HepG2 (cell line): ENCODE results near the gene HTR1D. TPM values are rescaled to one million over a fixed set of nuclear protein-coding genes. Genes with fewer than 3 reads are reported as not detected.

ENCODE experiments used
- ATAC-seq: fragments of 200-7000 bp; cut with Tn5 transposase; 3 replicates; pipeline ENCODE4 v1.9.1; 2020; ENCODE audit warnings: mild to moderate bottlenecking, moderate library complexity
- BruUV-seq: library from RNA; stranded (reverse); fragments of 400-500 nt; replicated peaks from 2 replicates; lab custom pipeline; 2021; lab: Mats Ljungman, UMichigan
- CTCF ChIA-PET: fragments of 300-600 bp; formaldehyde crosslinking; extraction: SDS; loops from one replicate; lab custom pipeline; 2021; ENCODE audit warnings: low total read pairs, inconsistent platforms, low intra/inter-chr PET ratio; lab: Yijun Ruan, JAX
- POLR2A ChIA-PET: fragments of 350-600 bp; sonication (Branson Sonifier 250); formaldehyde crosslinking; loops from one replicate; lab custom pipeline; 2020; ENCODE audit warnings: antibody characterized with exemption, inconsistent platforms; lab: Yijun Ruan, JAX
- DNase-seq: peaks from one replicate; pipeline ENCODE4 v3.0.0-alpha.2; 2015; ENCODE audit warnings: low spot score
- FAIRE-seq: peaks from 3 replicates; lab custom pipeline; 2011; peaks lifted over from hg19 to GRCh38; lab: Jason Lieb, UNC
- H2AFZ ChIP-seq: one replicate; pipeline ENCODE4 v1.6.1; 2011; ENCODE audit warnings: low read length, inconsistent platforms
- H3K27ac ChIP-seq: fragments of 300-600 bp; 3 replicates; pipeline ENCODE4 v1.8.0; 2011; ENCODE audit warnings: mixed run types, mild to moderate bottlenecking, mixed read lengths, low read length, inconsistent platforms; ENCODE audit not compliant: insufficient read depth; ENCODE audit errors: extremely low read length
- H3K27me3 ChIP-seq, 2 experiments: fragments of 200-600 bp in 1 of 2; 2 replicates in 1 of 2; 3 replicates in 1 of 2; pipeline versions ENCODE4 v1.6.0 to v1.8.0; 2011; ENCODE audit warnings: low read length in 2 of 2, mild to moderate bottlenecking in 2 of 2, moderate library complexity in 2 of 2, inconsistent platforms in 1 of 2; ENCODE audit not compliant: insufficient read depth in 2 of 2, control insufficient read depth in 1 of 2
- H3K36me3 ChIP-seq, 2 experiments: fragments of 200-600 bp in 1 of 2; replicated peaks in 1 of 2; 2 replicates in 1 of 2; 3 replicates in 1 of 2; pipeline versions ENCODE4 v1.5.1 to v1.8.0; 2011; ENCODE audit warnings: low read length in 2 of 2, inconsistent platforms in 1 of 2; ENCODE audit not compliant: insufficient read depth in 2 of 2, control insufficient read depth in 1 of 2
- H3K4me1 ChIP-seq: 2 replicates; pipeline ENCODE4 v1.5.1; 2012; ENCODE audit warnings: low read length, inconsistent platforms; ENCODE audit not compliant: insufficient read depth
- H3K4me2 ChIP-seq: 2 replicates; pipeline ENCODE4 v1.6.0; 2011; ENCODE audit warnings: low read depth, low read length, inconsistent platforms
- H3K4me3 ChIP-seq, 3 experiments: fragments of 200-600 bp in 1 of 3; sonication (generic), shearing (Covaris generic) in 1 of 3; replicated peaks in 1 of 3; 2 replicates each; pipeline ENCODE4 v1.5.1; 2011 to 2016; ENCODE audit warnings: low read length in 3 of 3, inconsistent platforms in 2 of 3, low read depth in 2 of 3, mild to moderate bottlenecking in 2 of 3, control low read depth in 1 of 3, mixed read lengths in 1 of 3; ENCODE audit not compliant: insufficient read depth in 1 of 3
- H3K79me2 ChIP-seq: one replicate; pipeline ENCODE4 v1.6.1; 2011; ENCODE audit warnings: low read length, inconsistent platforms; ENCODE audit not compliant: insufficient read depth
- H3K9ac ChIP-seq: 2 replicates; pipeline ENCODE4 v1.6.0; 2011; ENCODE audit warnings: mild to moderate bottlenecking, low read depth, low read length, inconsistent platforms; ENCODE audit not compliant: insufficient read depth
- H3K9me3 ChIP-seq: 2 replicates; pipeline ENCODE4 v1.5.1; 2012; ENCODE audit warnings: mild to moderate bottlenecking, low read length
- H4K20me1 ChIP-seq: 2 replicates; pipeline ENCODE4 v1.6.0; 2011; ENCODE audit warnings: inconsistent platforms, mild to moderate bottlenecking, low read length, moderate library complexity; ENCODE audit not compliant: insufficient read depth
- BCL6 ChIP-seq: IDR thresholded peaks from 2 replicates; pipeline ENCODE4 v1.6.1; 2016; ENCODE audit warnings: missing genetic modification reagents, missing compliant biosample characterization
- CREM ChIP-seq, 2 experiments: sonication (generic) in 1 of 2; formaldehyde crosslinking in 1 of 2; IDR thresholded peaks; 2 replicates each; pipeline versions ENCODE4 v1.4.0 to v1.6.1; 2016 to 2020; ENCODE audit warnings: antibody characterized with exemption in 1 of 2, mild to moderate bottlenecking in 1 of 2, missing genetic modification reagents in 1 of 2
- EP300 ChIP-seq, 3 experiments: sonication (generic) in 1 of 3; formaldehyde crosslinking in 1 of 3; IDR thresholded peaks; 2 replicates each; pipeline versions ENCODE4 v1.5.1 to v1.6.1; 2011 to 2020; ENCODE audit warnings: low read depth in 2 of 3, low read length in 2 of 3, borderline replicate concordance in 1 of 3, improper control_type of control experiment in 1 of 3, mild to moderate bottlenecking in 1 of 3, missing genetic modification reagents in 1 of 3, moderate library complexity in 1 of 3
- FOXA3 ChIP-seq: IDR thresholded peaks from 2 replicates; pipeline ENCODE4 v1.6.1; 2016; ENCODE audit warnings: missing genetic modification reagents, missing compliant biosample characterization
- HOXA3 ChIP-seq: sonication (generic); formaldehyde crosslinking; IDR thresholded peaks from 2 replicates; pipeline ENCODE4 v1.5.0; 2020; ENCODE audit warnings: missing genetic modification reagents
- MIXL1 ChIP-seq: IDR thresholded peaks from 2 replicates; pipeline ENCODE4 v1.6.1; 2016
- RCOR2 ChIP-seq: IDR thresholded peaks from 2 replicates; pipeline ENCODE4 v1.6.1; 2016; ENCODE audit warnings: missing biosample characterization, missing genetic modification reagents
- RFXAP ChIP-seq: sonication (generic); formaldehyde crosslinking; IDR thresholded peaks from 2 replicates; pipeline ENCODE4 v1.4.0; 2020; ENCODE audit warnings: missing genetic modification reagents, borderline replicate concordance
- ZBTB21 ChIP-seq: sonication (generic); formaldehyde crosslinking; IDR thresholded peaks from 2 replicates; pipeline ENCODE4 v1.4.0; 2020; ENCODE audit warnings: missing genetic modification reagents
- ZBTB39 ChIP-seq: sonication (generic); formaldehyde crosslinking; IDR thresholded peaks from 2 replicates; pipeline ENCODE4 v1.5.0; 2020; ENCODE audit warnings: missing genetic modification reagents
- ZGPAT ChIP-seq: IDR thresholded peaks from 2 replicates; pipeline ENCODE4 v1.6.1; 2016; ENCODE audit warnings: mild to moderate bottlenecking
- ZNF101 ChIP-seq: sonication (generic); formaldehyde crosslinking; IDR thresholded peaks from 2 replicates; pipeline ENCODE4 v1.4.0; 2020; ENCODE audit warnings: mild to moderate bottlenecking, low read depth, missing genetic modification reagents, borderline replicate concordance
- ZNF430 ChIP-seq: sonication (generic); formaldehyde crosslinking; IDR thresholded peaks from 2 replicates; pipeline ENCODE4 v1.9.0; 2021; ENCODE audit warnings: mild to moderate bottlenecking, missing genetic modification reagents
- ZNF549 ChIP-seq: sonication (generic); formaldehyde crosslinking; IDR thresholded peaks from 2 replicates; pipeline ENCODE4 v1.5.0; 2020; ENCODE audit warnings: missing genetic modification reagents
- ZNF687 ChIP-seq: sonication (generic); formaldehyde crosslinking; IDR thresholded peaks from 2 replicates; pipeline ENCODE4 v1.5.1; 2020; ENCODE audit warnings: mild to moderate bottlenecking, missing genetic modification reagents, moderate library complexity
- WGBS: methylation state at CpG from one replicate; pipeline ENCODE4 v1.1.6; 2017; ENCODE audit warnings: low lambda C conversion rate; 5-methylcytosine and 5-hydroxymethylcytosine counted together
- in situ Hi-C: cut with HindIII; loops from 2 replicates; pipeline ENCODE4 v1.10.0; 2017; ENCODE audit warnings: low pct_unique_long_range_greater_than_20kb; ENCODE audit not compliant: extremely low pct_ligation_motif_present
- intact Hi-C: fragments of 100-400 bp; cut with micrococcal nuclease; formaldehyde crosslinking; loops from one replicate; pipeline ENCODE4 v1.10.0; 2022; ENCODE audit not compliant: unreplicated experiment
- polyA plus RNA-seq, 8 experiments: library from polyadenylated mRNA; depleted of rRNA in 3 of 8; stranded (reverse) in 7 of 8; unstranded in 1 of 8; fragments of >200 nt; fragmentation: Illumina TruSeq in 4 of 8; extraction: Trizol in 4 of 8; gene quantifications; 2 replicates each; pipeline versions ENCODE4 v1.2.1 to v1.2.3, GENCODE V29; 2011 to 2016; ENCODE audit warnings: low read depth in 4 of 8, missing spikeins in 1 of 8, mixed read lengths in 1 of 8; ENCODE audit not compliant: insufficient read depth in 1 of 8
- total RNA-seq, 5 experiments: library from RNA; depleted of rRNA; stranded (reverse); fragments of >200 nt; fragmentation: Illumina TruSeq; extraction: Trizol; gene quantifications; 2 replicates each; pipeline ENCODE4 v1.2.3, GENCODE V29; 2016; ENCODE audit warnings: low read depth in 1 of 5

Gene HTR1D
- total and polyA plus RNA-seq, 2 of the 13 experiments (the other 11 are each of a cell fraction or from before 2014, with no cell fraction given) = 0.04 to 0.07 TPM

GRCh38 chr1:23188434-23188884, 28.8 kb downstream of the HTR1D start:
- Histone ChIP-seq H2AFZ (no peak overlapping the region), H4K20me1 (no peaks in the 10 kb centered on the region), H3K27me3 (no peaks in the 10 kb centered on the region), H3K36me3 (no peaks in the 10 kb centered on the region), H3K9ac (peak overlapping the region; percentile 39), H3K4me3 (peak overlapping the region in 2 of 3 experiments; percentile 24 to 48; a peak in 4 of 6 replicates), H3K4me2 (peak overlapping the region; percentile 82), H3K27ac (peak overlapping the region; percentile 75), H3K9me3 (no peaks in the 10 kb centered on the region), H3K4me1 (peaks cover 44% of the 10 kb centered on the region), H3K79me2 (no peaks in the 10 kb centered on the region)
- ChIA-PET POLR2A (interaction anchor here (1.5 kb wide), 2 partner anchors 19 to 35 kb away, joined by 4 to 5 read pairs; partner anchors contain the start of gene LUZP1), CTCF (interaction anchor here (6.7 kb wide), 1 partner anchor 89 kb away, joined by 110 read pairs; no protein-coding TSS in a partner anchor)
- WGBS = 0% methylated on average over 4 of the region's 6 CpGs
- DNase-seq (peak; percentile 82), ATAC-seq (peak; percentile 51), FAIRE-seq (no peak)
- no TSS peak for BruUV-seq
- in situ Hi-C loops (loop anchor here (5.0 kb wide), 1 partner anchor 91 kb away; no protein-coding TSS in a partner anchor), intact Hi-C loops (no loop called here)
- TF ChIP-seq MIXL1 (CRISPR knock-in tag) = no peak
- TF ChIP-seq ZBTB39 = peak; percentile 98
- peak; percentile 54; the same call in 1 of the 2 replicates for TF ChIP-seq HOXA3 (CRISPR knock-in tag)
- peak; percentile 49; the same call in 1 of the 2 replicates for TF ChIP-seq FOXA3 (CRISPR knock-in tag)
- peak; percentile 36; the same call in 1 of the 2 replicates for TF ChIP-seq ZNF687 (CRISPR knock-in tag)
- TF ChIP-seq CREM (IDR thresholded peaks at IDR 0.05) = 0 out of 2 replicates have a peak, but pooled peaks have one; percentile 10
- no peak for TF ChIP-seq CREM (CRISPR knock-in tag; IDR thresholded peaks at IDR 0.05)
- 0 out of 2 replicates have a peak, but pooled peaks have one; percentile 64 for TF ChIP-seq ZNF430 (CRISPR knock-in tag)
- peak; percentile 60 for TF ChIP-seq BCL6 (CRISPR knock-in tag)
- TF ChIP-seq ZGPAT = 0 out of 2 replicates have a peak, but pooled peaks have one; percentile 26
- peak in 1 of 2 experiments; percentile 51; a peak in 2 of 4 replicates for TF ChIP-seq EP300 (IDR thresholded peaks at IDR 0.05; ENCODE audit: low read depth in 2 of 2, low read length in 2 of 2)
- no peak for TF ChIP-seq EP300 (CRISPR knock-in tag; IDR thresholded peaks at IDR 0.05; ENCODE audit: borderline replicate concordance)
- 0 out of 2 replicates have a peak, but pooled peaks have one; percentile 27 for TF ChIP-seq RCOR2 (CRISPR knock-in tag)
- TF ChIP-seq ZNF549 (CRISPR knock-in tag) = no peak
- TF ChIP-seq ZNF101 = no peak
- TF ChIP-seq RFXAP (CRISPR knock-in tag) = no peak
- peak; percentile 63; the same call in 1 of the 2 replicates for TF ChIP-seq ZBTB21 (CRISPR knock-in tag)
